K562 (cell line): Measurements from ENCODE around the gene MAP3K2. TPM values are rescaled to one million over a fixed set of nuclear protein-coding genes. Genes with fewer than 3 reads are reported as not detected.

ENCODE experiments used
- FOXJ2 ChIP-seq: fragments of 200-800 bp; sonication (Bioruptor generic); IDR thresholded peaks from 2 replicates; pipeline ENCODE4 v1.6.1; 2016; ENCODE audit warnings: missing genetic modification characterization, missing compliant biosample characterization
- polyA plus RNA-seq, 8 experiments: library from polyadenylated mRNA; depleted of rRNA in 4 of 8; stranded (reverse) in 5 of 8; unstranded in 3 of 8; fragments of >200 nt; fragmentation: Nextera tagmentation in 2 of 8; fragmentation: Illumina TruSeq in 1 of 8; extraction: Ambion mirVana in 2 of 8; extraction: Trizol in 1 of 8; gene quantifications; 2 replicates each; pipeline versions ENCODE4 v1.2.1 to v1.2.3, GENCODE V29; 2011 to 2014; ENCODE audit warnings: inconsistent platforms in 1 of 8, missing spikeins in 1 of 8
- total RNA-seq, 7 experiments: library from RNA; depleted of rRNA in 6 of 7; stranded (reverse); fragments of >200 nt in 6 of 7; fragmentation: Illumina TruSeq in 2 of 7; extraction: Trizol in 2 of 7; gene quantifications; 2 replicates each; pipeline versions ENCODE4 v1.2.1 to v1.2.3, GENCODE V29; 2011 to 2021; ENCODE audit warnings: low replicate concordance in 1 of 7
- TF ChIP-seq, protein P1 (sequence below): fragments of 450-650 bp; IDR thresholded peaks from 2 replicates; pipeline ENCODE4 v1.6.1; 2016; ENCODE audit warnings: mild to moderate bottlenecking, moderate library complexity

MAP3K2 gene
- total and polyA plus RNA-seq, 9 of the 15 experiments (the other 6 are each of a cell fraction or from before 2014, with no cell fraction given), result 1.2 to 14.2 (median 5.7) TPM

DNA sequence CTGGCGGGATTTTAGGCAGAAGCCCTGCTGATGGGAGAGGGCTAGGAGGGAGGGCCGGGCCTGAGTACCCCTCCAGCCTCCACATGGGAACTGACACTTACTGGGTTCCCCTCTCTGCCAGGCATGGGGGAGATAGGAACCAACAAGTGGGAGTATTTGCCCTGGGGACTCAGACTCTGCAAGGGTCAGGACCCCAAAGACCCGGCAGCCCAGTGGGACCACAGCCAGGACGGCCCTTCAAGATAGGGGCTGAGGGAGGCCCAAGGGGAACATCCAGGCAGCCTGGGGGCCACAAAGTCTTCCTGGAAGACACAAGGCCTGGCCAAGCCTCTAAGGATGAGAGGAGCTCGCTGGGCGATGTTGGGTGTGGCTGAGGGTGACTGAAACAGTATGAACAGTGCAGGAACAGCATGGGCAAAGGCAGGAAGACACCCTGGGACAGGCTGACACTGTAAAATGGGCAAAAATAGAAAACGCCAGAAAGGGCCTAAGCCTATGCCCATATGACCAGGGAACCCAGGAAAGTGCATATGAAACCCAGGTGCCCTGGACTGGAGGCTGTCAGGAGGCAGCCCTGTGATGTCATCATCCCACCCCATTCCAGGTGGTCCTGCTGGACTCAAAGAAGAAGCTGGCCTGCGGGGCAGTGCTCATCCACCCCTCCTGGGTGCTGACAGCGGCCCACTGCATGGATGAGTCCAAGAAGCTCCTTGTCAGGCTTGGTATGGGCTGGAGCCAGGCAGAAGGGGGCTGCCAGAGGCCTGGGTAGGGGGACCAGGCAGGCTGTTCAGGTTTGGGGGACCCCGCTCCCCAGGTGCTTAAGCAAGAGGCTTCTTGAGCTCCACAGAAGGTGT, 39.0 kb upstream of the MAP3K2 start (continued):
- TF ChIP-seq, protein P1, sequence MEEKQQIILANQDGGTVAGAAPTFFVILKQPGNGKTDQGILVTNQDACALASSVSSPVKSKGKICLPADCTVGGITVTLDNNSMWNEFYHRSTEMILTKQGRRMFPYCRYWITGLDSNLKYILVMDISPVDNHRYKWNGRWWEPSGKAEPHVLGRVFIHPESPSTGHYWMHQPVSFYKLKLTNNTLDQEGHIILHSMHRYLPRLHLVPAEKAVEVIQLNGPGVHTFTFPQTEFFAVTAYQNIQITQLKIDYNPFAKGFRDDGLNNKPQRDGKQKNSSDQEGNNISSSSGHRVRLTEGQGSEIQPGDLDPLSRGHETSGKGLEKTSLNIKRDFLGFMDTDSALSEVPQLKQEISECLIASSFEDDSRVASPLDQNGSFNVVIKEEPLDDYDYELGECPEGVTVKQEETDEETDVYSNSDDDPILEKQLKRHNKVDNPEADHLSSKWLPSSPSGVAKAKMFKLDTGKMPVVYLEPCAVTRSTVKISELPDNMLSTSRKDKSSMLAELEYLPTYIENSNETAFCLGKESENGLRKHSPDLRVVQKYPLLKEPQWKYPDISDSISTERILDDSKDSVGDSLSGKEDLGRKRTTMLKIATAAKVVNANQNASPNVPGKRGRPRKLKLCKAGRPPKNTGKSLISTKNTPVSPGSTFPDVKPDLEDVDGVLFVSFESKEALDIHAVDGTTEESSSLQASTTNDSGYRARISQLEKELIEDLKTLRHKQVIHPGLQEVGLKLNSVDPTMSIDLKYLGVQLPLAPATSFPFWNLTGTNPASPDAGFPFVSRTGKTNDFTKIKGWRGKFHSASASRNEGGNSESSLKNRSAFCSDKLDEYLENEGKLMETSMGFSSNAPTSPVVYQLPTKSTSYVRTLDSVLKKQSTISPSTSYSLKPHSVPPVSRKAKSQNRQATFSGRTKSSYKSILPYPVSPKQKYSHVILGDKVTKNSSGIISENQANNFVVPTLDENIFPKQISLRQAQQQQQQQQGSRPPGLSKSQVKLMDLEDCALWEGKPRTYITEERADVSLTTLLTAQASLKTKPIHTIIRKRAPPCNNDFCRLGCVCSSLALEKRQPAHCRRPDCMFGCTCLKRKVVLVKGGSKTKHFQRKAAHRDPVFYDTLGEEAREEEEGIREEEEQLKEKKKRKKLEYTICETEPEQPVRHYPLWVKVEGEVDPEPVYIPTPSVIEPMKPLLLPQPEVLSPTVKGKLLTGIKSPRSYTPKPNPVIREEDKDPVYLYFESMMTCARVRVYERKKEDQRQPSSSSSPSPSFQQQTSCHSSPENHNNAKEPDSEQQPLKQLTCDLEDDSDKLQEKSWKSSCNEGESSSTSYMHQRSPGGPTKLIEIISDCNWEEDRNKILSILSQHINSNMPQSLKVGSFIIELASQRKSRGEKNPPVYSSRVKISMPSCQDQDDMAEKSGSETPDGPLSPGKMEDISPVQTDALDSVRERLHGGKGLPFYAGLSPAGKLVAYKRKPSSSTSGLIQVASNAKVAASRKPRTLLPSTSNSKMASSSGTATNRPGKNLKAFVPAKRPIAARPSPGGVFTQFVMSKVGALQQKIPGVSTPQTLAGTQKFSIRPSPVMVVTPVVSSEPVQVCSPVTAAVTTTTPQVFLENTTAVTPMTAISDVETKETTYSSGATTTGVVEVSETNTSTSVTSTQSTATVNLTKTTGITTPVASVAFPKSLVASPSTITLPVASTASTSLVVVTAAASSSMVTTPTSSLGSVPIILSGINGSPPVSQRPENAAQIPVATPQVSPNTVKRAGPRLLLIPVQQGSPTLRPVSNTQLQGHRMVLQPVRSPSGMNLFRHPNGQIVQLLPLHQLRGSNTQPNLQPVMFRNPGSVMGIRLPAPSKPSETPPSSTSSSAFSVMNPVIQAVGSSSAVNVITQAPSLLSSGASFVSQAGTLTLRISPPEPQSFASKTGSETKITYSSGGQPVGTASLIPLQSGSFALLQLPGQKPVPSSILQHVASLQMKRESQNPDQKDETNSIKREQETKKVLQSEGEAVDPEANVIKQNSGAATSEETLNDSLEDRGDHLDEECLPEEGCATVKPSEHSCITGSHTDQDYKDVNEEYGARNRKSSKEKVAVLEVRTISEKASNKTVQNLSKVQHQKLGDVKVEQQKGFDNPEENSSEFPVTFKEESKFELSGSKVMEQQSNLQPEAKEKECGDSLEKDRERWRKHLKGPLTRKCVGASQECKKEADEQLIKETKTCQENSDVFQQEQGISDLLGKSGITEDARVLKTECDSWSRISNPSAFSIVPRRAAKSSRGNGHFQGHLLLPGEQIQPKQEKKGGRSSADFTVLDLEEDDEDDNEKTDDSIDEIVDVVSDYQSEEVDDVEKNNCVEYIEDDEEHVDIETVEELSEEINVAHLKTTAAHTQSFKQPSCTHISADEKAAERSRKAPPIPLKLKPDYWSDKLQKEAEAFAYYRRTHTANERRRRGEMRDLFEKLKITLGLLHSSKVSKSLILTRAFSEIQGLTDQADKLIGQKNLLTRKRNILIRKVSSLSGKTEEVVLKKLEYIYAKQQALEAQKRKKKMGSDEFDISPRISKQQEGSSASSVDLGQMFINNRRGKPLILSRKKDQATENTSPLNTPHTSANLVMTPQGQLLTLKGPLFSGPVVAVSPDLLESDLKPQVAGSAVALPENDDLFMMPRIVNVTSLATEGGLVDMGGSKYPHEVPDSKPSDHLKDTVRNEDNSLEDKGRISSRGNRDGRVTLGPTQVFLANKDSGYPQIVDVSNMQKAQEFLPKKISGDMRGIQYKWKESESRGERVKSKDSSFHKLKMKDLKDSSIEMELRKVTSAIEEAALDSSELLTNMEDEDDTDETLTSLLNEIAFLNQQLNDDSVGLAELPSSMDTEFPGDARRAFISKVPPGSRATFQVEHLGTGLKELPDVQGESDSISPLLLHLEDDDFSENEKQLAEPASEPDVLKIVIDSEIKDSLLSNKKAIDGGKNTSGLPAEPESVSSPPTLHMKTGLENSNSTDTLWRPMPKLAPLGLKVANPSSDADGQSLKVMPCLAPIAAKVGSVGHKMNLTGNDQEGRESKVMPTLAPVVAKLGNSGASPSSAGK, result no peak
- TF ChIP-seq FOXJ2 (tag), result no peak
- TF ChIP-seq, all 486 proteins: peak for 0
